Stomach (tissue), 4 donors: ENCODE results near the gene ZBTB32.
"Not testable (repeated sequence)": the region's sequence is repeated elsewhere in the genome, so short reads cannot be mapped to it uniquely, and the experiment has no call there.

Experiments
- CTCF ChIP-seq, 7 experiments: fragments of 450-650 bp in 4 of 7; fragments of 200-600 bp in 3 of 7; sonication (generic) in 3 of 7; IDR thresholded peaks; one replicate each; pipeline ENCODE4 v1.5.1; 2016 to 2019; ENCODE audit warnings: antibody characterized with exemption in 7 of 7, control low read depth in 2 of 7, mild to moderate bottlenecking in 1 of 7
- EP300 ChIP-seq: sonication (generic); formaldehyde crosslinking; IDR thresholded peaks from one replicate; pipeline ENCODE4 v1.6.1; 2017; ENCODE audit warnings: antibody characterized with exemption
- POLR2A ChIP-seq, 4 donors: fragments of 450-650 bp; IDR thresholded peaks; one replicate each; pipeline ENCODE4 v1.6.1; 2016; ENCODE audit warnings: antibody characterized with exemption in 4 of 4, control low read depth in 2 of 4, mild to moderate bottlenecking in 1 of 4, moderate library complexity in 1 of 4
- POLR2AphosphoS5 ChIP-seq, 3 donors: sonication (generic); formaldehyde crosslinking; IDR thresholded peaks; one replicate each; pipeline ENCODE4 v1.6.1; 2016; ENCODE audit warnings: antibody characterized with exemption in 3 of 3

GRCh38 chr19:35691106-35691505, 13.3 kb upstream of the ZBTB32 start:
- TF ChIP-seq CTCF (IDR thresholded peaks at IDR 0.05); POLR2A (IDR thresholded peaks at IDR 0.05); POLR2AphosphoS5 (IDR thresholded peaks at IDR 0.05); EP300: not testable (repeated sequence)
